HG03135 (cell line): ENCODE data around the gene HRAS.

Experiments used
- ATAC-seq: cut with Tn5 transposase; IDR thresholded peaks from one replicate; pipeline ENCODE4 v1.9.1; 2021; ENCODE audit warnings: mild to moderate bottlenecking, moderate library complexity; ENCODE audit not compliant: unreplicated experiment

The HRAS gene

GRCh38 chr11:554428-555226 is 19.3 kb upstream of the HRAS start:
- ATAC-seq = no peak

- ATAC-seq = no peak
Observed at GRCh38 chr11:553988-554340, 18.6 kb upstream of the HRAS start.

GRCh38 chr11:553083-553987 is 18.0 kb upstream of the HRAS start:
- ATAC-seq = no peak

- no peak for ATAC-seq
Observed at GRCh38 chr11:551596-551995, 16.2 kb upstream of the HRAS start.

GRCh38 chr11:551131-551530 is 15.8 kb upstream of the HRAS start:
- no peak for ATAC-seq

GRCh38 chr11:550746-551085 is 15.3 kb upstream of the HRAS start:
- ATAC-seq = no peak

GRCh38 chr11:550021-550745 is 14.8 kb upstream of the HRAS start:
- ATAC-seq = no peak

GRCh38 chr11:548700-549603 is 13.6 kb upstream of the HRAS start:
- no peak for ATAC-seq

GRCh38 chr11:545171-545570 is 9.8 kb upstream of the HRAS start:
- no peak for ATAC-seq

GRCh38 chr11:544817-545166 is 9.4 kb upstream of the HRAS start:
- ATAC-seq = no peak

GRCh38 chr11:541433-541885 is 6.1 kb upstream of the HRAS start:
- ATAC-seq = no peak

- no peak for ATAC-seq
Observed at GRCh38 chr11:540583-541432, 5.4 kb upstream of the HRAS start.

GRCh38 chr11:539971-540481 is 4.7 kb upstream of the HRAS start:
- no peak for ATAC-seq

- ATAC-seq = no peak
Observed at GRCh38 chr11:538431-539051, 3.2 kb upstream of the HRAS start.

GRCh38 chr11:537622-538430 is 2.5 kb upstream of the HRAS start:
- ATAC-seq = no peak

- peak; percentile 48 for ATAC-seq
Observed at GRCh38 chr11:536841-537621, 1.7 kb upstream of the HRAS start, which contains the start of gene LRRC56. LRRC56 (plus strand) TSS chr11:537527; CDS start chr11:540685, 3,158 bp downstream.

- ATAC-seq = no peak
Observed at GRCh38 chr11:535210-535518, 212 bp downstream of the HRAS start.
